GM23338 (cell line): Measurements from ENCODE around the gene YBX3. TPM values are rescaled to one million over a fixed set of nuclear protein-coding genes. Genes with fewer than 3 reads are reported as not detected.
A peak's percentile ranks its signal among the peaks of the same experiment; 100 is the strongest.

Source experiments
- ATAC-seq: fragments of 200-7000 bp; cut with Tn5 transposase; 3 replicates; pipeline ENCODE4 v1.9.1; 2020
- DNase-seq: peaks from one replicate; pipeline ENCODE4 v3.0.0-alpha.2; 2015; ENCODE audit warnings: low spot score
- H2AFZ ChIP-seq: fragments of 200-600 bp; sonication (generic); 2 replicates; pipeline ENCODE4 v1.8.0; 2016; ENCODE audit warnings: antibody characterized with exemption, mild to moderate bottlenecking, moderate library complexity
- H3F3A ChIP-seq: fragments of 200-600 bp; sonication (generic); replicated peaks from 2 replicates; pipeline ENCODE4 v1.8.0; 2017; ENCODE audit warnings: antibody characterized with exemption, mixed run types, low read depth
- H3K27ac ChIP-seq: fragments of 200-600 bp; sonication (generic); 2 replicates; pipeline ENCODE4 v1.6.1; 2016; ENCODE audit warnings: low read depth
- H3K27me3 ChIP-seq: fragments of 200-600 bp; sonication (generic); 2 replicates; pipeline ENCODE4 v1.8.0; 2016; ENCODE audit warnings: mild to moderate bottlenecking, mixed run types, moderate library complexity; ENCODE audit not compliant: insufficient read depth
- H3K36me3 ChIP-seq: fragments of 200-600 bp; sonication (generic); 2 replicates; pipeline ENCODE4 v1.8.0; 2016; ENCODE audit warnings: mild to moderate bottlenecking; ENCODE audit not compliant: insufficient read depth
- H3K4me1 ChIP-seq: fragments of 200-600 bp; sonication (generic); 2 replicates; pipeline ENCODE4 v1.8.0; 2016; ENCODE audit warnings: mild to moderate bottlenecking, moderate library complexity; ENCODE audit not compliant: insufficient read depth
- H3K4me2 ChIP-seq: fragments of 200-600 bp; sonication (generic); 2 replicates; pipeline ENCODE4 v1.7.1; 2017; ENCODE audit warnings: mixed run types
- H3K4me3 ChIP-seq: fragments of 200-600 bp; sonication (generic); 2 replicates; pipeline ENCODE4 v1.6.1; 2016; ENCODE audit warnings: mixed run types
- H3K79me2 ChIP-seq: fragments of 200-600 bp; sonication (generic); replicated peaks from 2 replicates; pipeline ENCODE4 v1.8.0; 2017; ENCODE audit warnings: mild to moderate bottlenecking; ENCODE audit not compliant: insufficient read depth
- H3K9me2 ChIP-seq: fragments of 200-600 bp; sonication (generic); 2 replicates; pipeline ENCODE4 v1.8.0; 2017; ENCODE audit not compliant: insufficient read depth
- H4K20me1 ChIP-seq: fragments of 200-600 bp; sonication (generic); replicated peaks from 2 replicates; pipeline ENCODE4 v1.8.0; 2017; ENCODE audit warnings: mild to moderate bottlenecking; ENCODE audit not compliant: insufficient read depth
- H3K27ac Mint-ChIP-seq: 2 replicates; pipeline ENCODE4 v1.8.0; 2020; ENCODE audit warnings: inconsistent platforms, mild to moderate bottlenecking, moderate library complexity, mixed read lengths
- H3K27me3 Mint-ChIP-seq: 3 replicates; pipeline ENCODE4 v1.8.0; 2022; ENCODE audit warnings: low read depth, mild to moderate bottlenecking, moderate library complexity, mixed read lengths, inconsistent platforms; ENCODE audit not compliant: insufficient read depth, poor library complexity
- H3K36me3 Mint-ChIP-seq: 3 replicates; pipeline ENCODE4 v1.8.0; 2021; ENCODE audit warnings: low read depth, mild to moderate bottlenecking, inconsistent platforms, moderate library complexity, mixed read lengths
- H3K4me1 Mint-ChIP-seq: 3 replicates; pipeline ENCODE4 v1.8.0; 2020; ENCODE audit warnings: mild to moderate bottlenecking, inconsistent platforms, mixed read lengths
- H3K4me3 Mint-ChIP-seq: 3 replicates; pipeline ENCODE4 v1.8.0; 2021; ENCODE audit warnings: moderate library complexity, mild to moderate bottlenecking, inconsistent platforms, mixed read lengths
- H3K9me3 Mint-ChIP-seq: 3 replicates; pipeline ENCODE4 v1.8.0; 2020; ENCODE audit warnings: moderate library complexity, mild to moderate bottlenecking, inconsistent platforms, mixed read lengths
- CREB1 ChIP-seq: fragments of 250-450 bp; sonication (Bioruptor Pico); IDR thresholded peaks from 2 replicates; pipeline ENCODE4 v1.5.0; 2020; ENCODE audit warnings: low read depth, mild to moderate bottlenecking, moderate library complexity
- EZH2 ChIP-seq: fragments of 200-600 bp; sonication (generic); IDR thresholded peaks from one replicate; pipeline ENCODE4 v1.8.0; 2017; ENCODE audit warnings: antibody characterized with exemption, mild to moderate bottlenecking, low read depth; ENCODE audit not compliant: unreplicated experiment
- EZH2phosphoT487 ChIP-seq: fragments of 200-600 bp; sonication (generic); IDR thresholded peaks from one replicate; pipeline ENCODE4 v1.8.1; 2018; ENCODE audit warnings: antibody characterized with exemption; ENCODE audit not compliant: unreplicated experiment
- JUNB ChIP-seq: IDR thresholded peaks from one replicate; pipeline ENCODE4 v1.6.1; 2016; ENCODE audit warnings: antibody characterized with exemption; ENCODE audit not compliant: unreplicated experiment
- NANOG ChIP-seq: IDR thresholded peaks from 2 replicates; pipeline ENCODE4 v1.6.1; 2016; ENCODE audit warnings: antibody characterized with exemption, borderline replicate concordance
- POLR2AphosphoS5 ChIP-seq: IDR thresholded peaks from 2 replicates; pipeline ENCODE4 v1.6.1; 2016; ENCODE audit warnings: antibody characterized with exemption, low read depth
- STAT1 ChIP-seq: IDR thresholded peaks from one replicate; pipeline ENCODE4 v1.6.1; 2016; ENCODE audit warnings: antibody characterized with exemption; ENCODE audit not compliant: unreplicated experiment
- ZNF114 ChIP-seq: fragments of 250-450 bp; sonication (Bioruptor Pico); IDR thresholded peaks from 2 replicates; pipeline ENCODE4 v1.5.0; 2020; ENCODE audit warnings: mild to moderate bottlenecking, moderate library complexity
- ZNF331 ChIP-seq: fragments of 250-450 bp; sonication (Bioruptor Pico); IDR thresholded peaks from 2 replicates; pipeline ENCODE4 v1.5.0; 2020; ENCODE audit warnings: low read depth, mild to moderate bottlenecking, moderate library complexity
- polyA plus RNA-seq: library from polyadenylated mRNA; unstranded; fragments of >200 nt; fragmentation: Nextera tagmentation; extraction: Ambion mirVana; gene quantifications from 2 replicates; pipeline ENCODE4 v1.2.1, GENCODE V29; 2016
- total RNA-seq: library from RNA; depleted of rRNA; stranded (reverse); fragments of >200 nt; shearing (Covaris generic); gene quantifications from 2 replicates; pipeline ENCODE4 v1.2.3, GENCODE V29; 2014
- TF ChIP-seq, protein P1 (sequence below): IDR thresholded peaks from 2 replicates; pipeline ENCODE4 v1.6.1; 2016; ENCODE audit warnings: antibody characterized with exemption
- TF ChIP-seq, protein P2 (sequence below): IDR thresholded peaks from one replicate; pipeline ENCODE4 v1.6.1; 2018; ENCODE audit warnings: antibody characterized with exemption; ENCODE audit not compliant: unreplicated experiment
- TF ChIP-seq, protein P3 (sequence below), 2 experiments: fragments of 200-600 bp in 1 of 2; sonication (generic) in 1 of 2; conservative IDR thresholded peaks; 2 replicates each; pipeline versions ENCODE4 v1.5.1 to v1.6.1; 2016 to 2017; ENCODE audit warnings: antibody characterized with exemption in 2 of 2, low read depth in 2 of 2, mild to moderate bottlenecking in 2 of 2, moderate library complexity in 1 of 2

Gene YBX3
- total and polyA plus RNA-seq, 2 experiments from 2014 or later, result 179 to 450 TPM

DNA sequence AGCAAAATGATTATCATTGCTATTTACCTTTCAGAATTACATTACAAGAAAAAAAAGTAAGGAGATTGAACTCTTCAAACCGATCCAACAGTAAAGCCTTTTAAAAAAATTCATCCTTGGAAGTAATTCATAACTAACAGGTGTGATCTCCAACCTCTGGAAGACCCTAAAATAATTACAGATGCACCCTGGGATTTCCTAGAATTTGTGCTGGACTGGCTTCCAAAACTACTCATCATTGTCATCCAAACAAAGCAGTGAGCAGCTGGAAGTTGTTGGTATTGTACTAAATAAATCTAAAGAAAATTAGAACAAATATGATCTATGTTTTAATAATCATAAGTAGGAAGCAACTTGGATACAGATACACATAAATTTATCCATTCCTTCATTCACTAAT is 1.9 kb upstream of the YBX3 start:
- TF ChIP-seq POLR2AphosphoS5 (no peak), JUNB (no peak), ZNF331 (no peak), EZH2phosphoT487 (no peak), NANOG (no peak)
- TF ChIP-seq, protein P1, sequence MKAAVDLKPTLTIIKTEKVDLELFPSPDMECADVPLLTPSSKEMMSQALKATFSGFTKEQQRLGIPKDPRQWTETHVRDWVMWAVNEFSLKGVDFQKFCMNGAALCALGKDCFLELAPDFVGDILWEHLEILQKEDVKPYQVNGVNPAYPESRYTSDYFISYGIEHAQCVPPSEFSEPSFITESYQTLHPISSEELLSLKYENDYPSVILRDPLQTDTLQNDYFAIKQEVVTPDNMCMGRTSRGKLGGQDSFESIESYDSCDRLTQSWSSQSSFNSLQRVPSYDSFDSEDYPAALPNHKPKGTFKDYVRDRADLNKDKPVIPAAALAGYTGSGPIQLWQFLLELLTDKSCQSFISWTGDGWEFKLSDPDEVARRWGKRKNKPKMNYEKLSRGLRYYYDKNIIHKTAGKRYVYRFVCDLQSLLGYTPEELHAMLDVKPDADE, result no peak
- TF ChIP-seq, protein P2, sequence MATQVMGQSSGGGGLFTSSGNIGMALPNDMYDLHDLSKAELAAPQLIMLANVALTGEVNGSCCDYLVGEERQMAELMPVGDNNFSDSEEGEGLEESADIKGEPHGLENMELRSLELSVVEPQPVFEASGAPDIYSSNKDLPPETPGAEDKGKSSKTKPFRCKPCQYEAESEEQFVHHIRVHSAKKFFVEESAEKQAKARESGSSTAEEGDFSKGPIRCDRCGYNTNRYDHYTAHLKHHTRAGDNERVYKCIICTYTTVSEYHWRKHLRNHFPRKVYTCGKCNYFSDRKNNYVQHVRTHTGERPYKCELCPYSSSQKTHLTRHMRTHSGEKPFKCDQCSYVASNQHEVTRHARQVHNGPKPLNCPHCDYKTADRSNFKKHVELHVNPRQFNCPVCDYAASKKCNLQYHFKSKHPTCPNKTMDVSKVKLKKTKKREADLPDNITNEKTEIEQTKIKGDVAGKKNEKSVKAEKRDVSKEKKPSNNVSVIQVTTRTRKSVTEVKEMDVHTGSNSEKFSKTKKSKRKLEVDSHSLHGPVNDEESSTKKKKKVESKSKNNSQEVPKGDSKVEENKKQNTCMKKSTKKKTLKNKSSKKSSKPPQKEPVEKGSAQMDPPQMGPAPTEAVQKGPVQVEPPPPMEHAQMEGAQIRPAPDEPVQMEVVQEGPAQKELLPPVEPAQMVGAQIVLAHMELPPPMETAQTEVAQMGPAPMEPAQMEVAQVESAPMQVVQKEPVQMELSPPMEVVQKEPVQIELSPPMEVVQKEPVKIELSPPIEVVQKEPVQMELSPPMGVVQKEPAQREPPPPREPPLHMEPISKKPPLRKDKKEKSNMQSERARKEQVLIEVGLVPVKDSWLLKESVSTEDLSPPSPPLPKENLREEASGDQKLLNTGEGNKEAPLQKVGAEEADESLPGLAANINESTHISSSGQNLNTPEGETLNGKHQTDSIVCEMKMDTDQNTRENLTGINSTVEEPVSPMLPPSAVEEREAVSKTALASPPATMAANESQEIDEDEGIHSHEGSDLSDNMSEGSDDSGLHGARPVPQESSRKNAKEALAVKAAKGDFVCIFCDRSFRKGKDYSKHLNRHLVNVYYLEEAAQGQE, result no peak
- H3K4me1 ChIP-seq, result peaks cover 21% of the 10 kb centered on the region
- peaks cover 15% of the 10 kb centered on the region for H3K27me3 ChIP-seq
- Mint-ChIP-seq H3K27me3 (peaks cover 7% of the 10 kb centered on the region), H3K9me3 (no peaks in the 10 kb centered on the region; the same call in 1 of the 3 replicates), H3K4me1 (peaks cover 17% of the 10 kb centered on the region), H3K27ac (no peak overlapping the region), H3K36me3 (no peaks in the 10 kb centered on the region; the same call in 2 of the 3 replicates), H3K4me3 (no peak overlapping the region)
- H4K20me1 ChIP-seq, result 0 out of 2 replicates have a peak, but pooled peaks cover 1% of the 10 kb centered on the region
- H2AFZ ChIP-seq, result no peak overlapping the region
- no peak overlapping the region for H3K4me3 ChIP-seq
- ATAC-seq (no peak), DNase-seq (no peak)
- H3K4me2 ChIP-seq, result no peak overlapping the region
- no peaks in the 10 kb centered on the region; the same call in 1 of the 2 replicates for H3K36me3 ChIP-seq
- no peaks in the 10 kb centered on the region for H3F3A ChIP-seq
- peaks cover 27% of the 10 kb centered on the region for H3K79me2 ChIP-seq
- H3K9me2 ChIP-seq, result no peaks in the 10 kb centered on the region
- no peak overlapping the region for H3K27ac ChIP-seq

DNA sequence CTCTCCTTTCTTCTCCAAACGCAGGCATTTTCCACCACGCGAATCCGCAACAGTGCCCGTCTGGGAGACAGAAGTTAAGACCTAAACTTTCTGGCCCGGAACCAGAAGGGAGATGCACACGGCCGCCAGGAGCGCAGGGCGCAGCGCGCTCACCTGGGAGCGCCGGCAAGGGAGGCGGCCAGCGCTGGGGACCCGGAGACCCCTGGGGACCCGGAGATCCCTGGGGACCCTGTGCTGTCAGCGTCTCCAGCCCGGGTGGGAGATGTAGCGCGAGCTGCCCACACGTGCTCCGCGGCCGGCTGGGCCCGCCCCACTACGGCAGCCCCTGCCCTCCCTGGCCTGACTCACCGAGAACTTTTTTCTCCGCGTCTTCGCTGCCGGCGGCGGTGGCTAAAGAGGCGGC is 620 bp downstream of the YBX3 start:
- Histone ChIP-seq H4K20me1 (0 out of 2 replicates have a peak, but pooled peaks cover 9% of the 10 kb centered on the region), H3F3A (no peaks in the 10 kb centered on the region), H3K27ac (peak overlapping the region; percentile 80), H3K4me2 (peak overlapping the region; percentile 92), H3K79me2 (peaks cover 52% of the 10 kb centered on the region), H2AFZ (peak overlapping the region; percentile 15; the same call in 1 of the 2 replicates), H3K4me3 (peak overlapping the region; percentile 83), H3K27me3 (peaks cover 15% of the 10 kb centered on the region), H3K9me2 (no peaks in the 10 kb centered on the region), H3K4me1 (peaks cover 46% of the 10 kb centered on the region), H3K36me3 (no peaks in the 10 kb centered on the region; the same call in 1 of the 2 replicates)
- ATAC-seq (peak; percentile 41), DNase-seq (no peak)
- H3K36me3 Mint-ChIP-seq, result peaks cover 7% of the 10 kb centered on the region
- TF ChIP-seq ZNF331 (no peak), CREB1 (CRISPR knock-in tag) (no peak), STAT1 (no peak), NANOG (no peak), EZH2phosphoT487 (no peak), JUNB (no peak), ZNF114 (no peak), EZH2 (no peak)
- TF ChIP-seq, protein P3, sequence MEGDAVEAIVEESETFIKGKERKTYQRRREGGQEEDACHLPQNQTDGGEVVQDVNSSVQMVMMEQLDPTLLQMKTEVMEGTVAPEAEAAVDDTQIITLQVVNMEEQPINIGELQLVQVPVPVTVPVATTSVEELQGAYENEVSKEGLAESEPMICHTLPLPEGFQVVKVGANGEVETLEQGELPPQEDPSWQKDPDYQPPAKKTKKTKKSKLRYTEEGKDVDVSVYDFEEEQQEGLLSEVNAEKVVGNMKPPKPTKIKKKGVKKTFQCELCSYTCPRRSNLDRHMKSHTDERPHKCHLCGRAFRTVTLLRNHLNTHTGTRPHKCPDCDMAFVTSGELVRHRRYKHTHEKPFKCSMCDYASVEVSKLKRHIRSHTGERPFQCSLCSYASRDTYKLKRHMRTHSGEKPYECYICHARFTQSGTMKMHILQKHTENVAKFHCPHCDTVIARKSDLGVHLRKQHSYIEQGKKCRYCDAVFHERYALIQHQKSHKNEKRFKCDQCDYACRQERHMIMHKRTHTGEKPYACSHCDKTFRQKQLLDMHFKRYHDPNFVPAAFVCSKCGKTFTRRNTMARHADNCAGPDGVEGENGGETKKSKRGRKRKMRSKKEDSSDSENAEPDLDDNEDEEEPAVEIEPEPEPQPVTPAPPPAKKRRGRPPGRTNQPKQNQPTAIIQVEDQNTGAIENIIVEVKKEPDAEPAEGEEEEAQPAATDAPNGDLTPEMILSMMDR (conservative IDR thresholded peaks at IDR 0.05; ENCODE audit: low read depth in 2 of 2), result no peak; a peak in 1 of 4 replicates
- TF ChIP-seq, protein P1, result no peak
- TF ChIP-seq, protein P2, result no peak
- H3K27me3 Mint-ChIP-seq, result peaks cover 7% of the 10 kb centered on the region
- H3K4me1 Mint-ChIP-seq, result peaks cover 40% of the 10 kb centered on the region
- H3K9me3 Mint-ChIP-seq, result no peaks in the 10 kb centered on the region; the same call in 1 of the 3 replicates
- H3K4me3 Mint-ChIP-seq, result peak overlapping the region; percentile 97
- H3K27ac Mint-ChIP-seq, result peak overlapping the region; percentile 94
